Cardiac fibroblast (primary cell): ENCODE data around the gene GJD2.
A peak's percentile ranks its signal among the peaks of the same experiment; 100 is the strongest.

Experiments
- DNase-seq, 2 donors: peaks; one replicate each; pipeline versions ENCODE4 v3.0.0 to v3.0.0-alpha.2; 2010; ENCODE audit warnings: low read depth in 2 of 2
- H3K4me3 ChIP-seq, 2 donors: replicated peaks in 1 of 2; 1 replicate in 1 of 2; 2 replicates in 1 of 2; pipeline ENCODE4 v1.5.1; 2011; ENCODE audit warnings: low read depth in 2 of 2, low read length in 2 of 2, mild to moderate bottlenecking in 2 of 2, moderate library complexity in 1 of 2
- CTCF ChIP-seq: IDR thresholded peaks from one replicate; pipeline ENCODE4 v1.5.1; 2011; ENCODE audit warnings: low read depth, mild to moderate bottlenecking, low read length, inconsistent platforms

Gene GJD2

GRCh38 chr15:34759992-34760391, 5.2 kb upstream of the GJD2 start:
- DNase-seq = no peak
- TF ChIP-seq CTCF = no peak
- H3K4me3 ChIP-seq = no peak overlapping the region

GRCh38 chr15:34759347-34759746, 4.5 kb upstream of the GJD2 start:
- H3K4me3 ChIP-seq = no peak overlapping the region
- no peak for DNase-seq
- TF ChIP-seq CTCF = no peak

- TF ChIP-seq CTCF = no peak
- no peak overlapping the region for H3K4me3 ChIP-seq
- DNase-seq = no peak
Observed at GRCh38 chr15:34757262-34757661, 2.5 kb upstream of the GJD2 start.

GRCh38 chr15:34755419-34755773, 598 bp upstream of the GJD2 start:
- no peak for DNase-seq
- H3K4me3 ChIP-seq = no peak overlapping the region
- TF ChIP-seq CTCF = no peak

GRCh38 chr15:34754171-34754601, 612 bp downstream of the GJD2 start:
- H3K4me3 ChIP-seq = no peak overlapping the region
- no peak for TF ChIP-seq CTCF
- no peak for DNase-seq

GRCh38 chr15:34753236-34753894, 1.4 kb downstream of the GJD2 start:
- peak; percentile 58 to 65 for DNase-seq
- H3K4me3 ChIP-seq = no peak overlapping the region
- TF ChIP-seq CTCF = no peak

GRCh38 chr15:34749691-34750090, 5.1 kb downstream of the GJD2 start:
- no peak overlapping the region for H3K4me3 ChIP-seq
- no peak for TF ChIP-seq CTCF
- DNase-seq = no peak
